WTC11 (cell line): ENCODE measurements around the gene GRPEL1.

Experiments
- AFF4 ChIP-seq: sonication (generic); formaldehyde crosslinking; IDR thresholded peaks from 2 replicates; pipeline ENCODE4 v1.8.1; 2023; ENCODE audit warnings: mild to moderate bottlenecking, missing genetic modification reagents, borderline replicate concordance
- CREB1 ChIP-seq: sonication (generic); formaldehyde crosslinking; IDR thresholded peaks from 2 replicates; pipeline ENCODE4 v1.8.0; 2023; ENCODE audit warnings: mild to moderate bottlenecking, missing genetic modification reagents
- CTCF ChIP-seq: fragments of 200-600 bp; IDR thresholded peaks from 2 replicates; pipeline ENCODE4 v1.8.0; 2022; ENCODE audit warnings: antibody characterized with exemption
- E2F4 ChIP-seq: sonication (generic); formaldehyde crosslinking; IDR thresholded peaks from 2 replicates; pipeline ENCODE4 v1.8.1; 2022; ENCODE audit warnings: low read depth, mild to moderate bottlenecking, moderate library complexity, missing genetic modification reagents, borderline replicate concordance
- EMX1 ChIP-seq: fragments of 250-450 bp; sonication (Bioruptor Pico); IDR thresholded peaks from 2 replicates; pipeline ENCODE4 v1.8.0; 2021; ENCODE audit warnings: mild to moderate bottlenecking
- JAZF1 ChIP-seq: fragments of 250-450 bp; sonication (Bioruptor Pico); IDR thresholded peaks from 2 replicates; pipeline ENCODE4 v1.9.0; 2021; ENCODE audit warnings: moderate library complexity, mild to moderate bottlenecking, inconsistent platforms
- NFYB ChIP-seq: sonication (generic); formaldehyde crosslinking; conservative IDR thresholded peaks from 2 replicates; pipeline ENCODE4 v1.8.0; 2022; ENCODE audit warnings: low read depth, missing genetic modification reagents
- TCF7 ChIP-seq: sonication (generic); formaldehyde crosslinking; IDR thresholded peaks from 2 replicates; pipeline ENCODE4 v1.8.0; 2022; ENCODE audit warnings: mild to moderate bottlenecking, low read depth, missing genetic modification reagents, moderate library complexity
- ZBTB43 ChIP-seq: sonication (generic); formaldehyde crosslinking; IDR thresholded peaks from 2 replicates; pipeline ENCODE4 v1.8.1; 2023; ENCODE audit warnings: mild to moderate bottlenecking, missing genetic modification reagents
- ZNF512 ChIP-seq: sonication (generic); formaldehyde crosslinking; IDR thresholded peaks from 2 replicates; pipeline ENCODE4 v1.8.1; 2022; ENCODE audit warnings: missing genetic modification reagents, borderline replicate concordance

GRCh38 chr4:7043284-7044136 lies 24.4 kb downstream of the GRPEL1 start, which contains the start of gene TADA2B:
- TF ChIP-seq CTCF (no peak), ZBTB43 (CRISPR knock-in tag) (no peak), JAZF1 (CRISPR knock-in tag) (no peak), NFYB (CRISPR knock-in tag) (no peak), AFF4 (CRISPR knock-in tag) (no peak), EMX1 (CRISPR knock-in tag) (no peak), TCF7 (CRISPR knock-in tag) (no peak), ZNF512 (no peak), E2F4 (no peak), CREB1 (CRISPR knock-in tag) (no peak)
